Measurements from ENCODE around the gene GAS2L3. TPM values are rescaled to one million over a fixed set of nuclear protein-coding genes. Genes with fewer than 3 reads are reported as not detected.
"Not testable (repeated sequence)": the region's sequence is repeated elsewhere in the genome, so short reads cannot be mapped to it uniquely, and the experiment has no call there.

The GAS2L3 gene
- total RNA-seq, 1 donor from 2014 or later: 16.4 TPM

DNA sequence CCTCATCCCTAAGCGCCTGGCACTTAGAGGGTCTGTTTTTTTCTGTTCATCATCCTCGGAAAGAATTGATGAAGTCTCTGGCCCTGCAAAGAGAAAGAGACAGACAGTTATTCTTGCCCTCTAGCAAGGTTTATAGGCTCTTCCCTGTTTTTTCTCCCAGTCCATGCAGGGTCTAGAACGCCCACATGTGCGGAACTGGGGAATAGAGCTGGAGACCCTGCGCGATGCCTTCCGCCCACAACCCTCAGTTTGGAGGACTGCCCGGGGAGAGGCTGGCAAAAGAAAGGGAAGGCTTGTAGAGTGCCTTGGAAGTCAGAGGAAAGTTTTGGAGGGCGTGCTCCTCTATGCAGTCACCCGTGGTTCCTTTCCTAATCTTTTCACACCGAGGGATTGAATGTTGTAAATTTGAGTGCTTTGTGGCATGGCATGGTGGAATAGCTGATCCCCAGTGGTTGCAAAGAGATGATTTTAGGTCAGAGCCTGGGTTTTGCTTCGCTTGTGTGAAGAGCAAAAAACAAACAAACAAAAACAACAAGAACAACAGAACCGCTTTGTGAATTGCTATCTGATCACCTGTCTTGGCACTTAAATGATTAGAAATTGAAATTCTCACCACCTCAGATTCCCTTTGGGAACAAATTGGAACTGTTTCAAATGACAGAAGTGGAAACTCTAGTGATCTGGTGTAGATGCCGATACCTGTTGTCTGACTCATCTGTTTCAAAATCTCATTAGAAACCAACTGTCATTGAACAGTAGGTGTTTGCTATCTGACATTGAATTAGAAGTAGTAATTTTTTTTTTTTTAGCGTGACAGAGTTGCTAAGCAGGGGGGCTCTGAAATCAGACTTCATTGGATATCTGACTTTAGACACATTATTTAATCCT, 947 bp downstream of the GAS2L3 start:
- peak; percentile 36 for DNase-seq (ENCODE audit: low spot score)

- DNase-seq (ENCODE audit: low spot score): peak; percentile 32
Observed at GRCh38 chr12:100576331-100577036, 3.0 kb downstream of the GAS2L3 start.

GRCh38 chr12:100578923-100579322, 5.4 kb downstream of the GAS2L3 start:
- no peak for DNase-seq (ENCODE audit: low spot score)

- DNase-seq (ENCODE audit: low spot score): no peak
Observed at GRCh38 chr12:100579844-100580243, 6.4 kb downstream of the GAS2L3 start.

DNA sequence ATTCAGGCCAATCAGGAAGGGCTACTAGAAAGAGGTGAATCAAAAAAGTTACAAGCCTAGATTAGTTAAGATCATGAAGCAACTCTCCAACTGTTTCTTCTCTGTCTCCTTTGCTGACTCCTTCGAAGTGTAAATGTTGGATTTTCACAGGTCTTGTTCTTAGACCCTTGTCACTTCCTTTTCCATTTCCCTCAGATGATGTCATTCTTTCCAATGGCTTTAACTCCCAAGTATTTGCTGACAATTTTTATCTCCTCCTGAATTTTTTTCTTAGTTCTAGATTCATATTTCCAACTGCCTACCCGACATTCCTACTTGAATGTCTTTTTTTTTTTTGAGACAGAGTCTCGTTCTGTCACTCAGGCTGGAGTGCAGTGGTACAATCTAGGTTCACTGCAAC, 10.8 kb downstream of the GAS2L3 start:
- peak; percentile 8 for DNase-seq (ENCODE audit: low spot score)

GRCh38 chr12:100591979-100592378, 18.5 kb downstream of the GAS2L3 start:
- DNase-seq (ENCODE audit: low spot score): no peak

GRCh38 chr12:100593490-100593889, 20.0 kb downstream of the GAS2L3 start:
- DNase-seq (ENCODE audit: low spot score): no peak

DNA sequence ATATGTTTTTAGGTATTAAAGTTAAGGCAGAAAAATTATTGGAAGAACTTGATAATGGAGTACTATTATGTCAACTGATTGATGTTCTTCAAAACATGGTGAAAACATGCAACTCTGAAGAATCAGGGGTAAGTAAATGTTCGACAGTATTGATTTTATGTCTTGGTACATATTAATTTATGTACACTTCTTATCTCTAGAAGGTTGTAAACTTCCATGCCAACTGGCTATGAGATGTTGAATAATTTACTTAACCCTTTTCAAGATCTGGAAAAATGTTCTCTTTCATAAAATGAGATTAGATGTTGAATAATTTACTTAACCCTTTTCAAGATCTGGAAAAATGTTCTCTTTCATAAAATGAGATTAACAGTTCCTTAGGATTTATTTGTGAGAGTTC, 28.1 kb downstream of the GAS2L3 start:
- no peak for DNase-seq (ENCODE audit: low spot score)

GRCh38 chr12:100602997-100603396, 29.5 kb downstream of the GAS2L3 start:
- not testable (repeated sequence) for DNase-seq (ENCODE audit: low spot score)

DNA sequence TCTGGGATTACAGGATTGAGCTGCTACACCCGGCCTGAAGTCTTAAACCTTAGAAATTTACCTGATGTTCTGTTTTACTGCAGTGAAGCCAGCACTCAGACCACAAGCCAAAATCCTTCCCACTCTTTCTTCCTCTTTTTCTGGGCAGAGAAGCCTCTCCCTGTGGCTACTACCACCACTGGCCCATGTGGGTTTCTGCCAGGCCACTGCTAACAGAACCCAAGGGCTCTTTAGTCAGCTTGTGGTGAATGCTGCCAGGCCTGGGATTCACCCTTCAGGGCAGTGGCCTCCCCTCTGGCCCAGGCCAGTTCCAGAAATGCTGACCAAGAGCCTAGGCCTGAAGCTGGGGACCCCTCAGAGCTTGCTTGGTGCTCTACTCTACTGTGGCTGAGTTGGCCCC, 35.3 kb downstream of the GAS2L3 start:
- DNase-seq (ENCODE audit: low spot score): no peak

DNA sequence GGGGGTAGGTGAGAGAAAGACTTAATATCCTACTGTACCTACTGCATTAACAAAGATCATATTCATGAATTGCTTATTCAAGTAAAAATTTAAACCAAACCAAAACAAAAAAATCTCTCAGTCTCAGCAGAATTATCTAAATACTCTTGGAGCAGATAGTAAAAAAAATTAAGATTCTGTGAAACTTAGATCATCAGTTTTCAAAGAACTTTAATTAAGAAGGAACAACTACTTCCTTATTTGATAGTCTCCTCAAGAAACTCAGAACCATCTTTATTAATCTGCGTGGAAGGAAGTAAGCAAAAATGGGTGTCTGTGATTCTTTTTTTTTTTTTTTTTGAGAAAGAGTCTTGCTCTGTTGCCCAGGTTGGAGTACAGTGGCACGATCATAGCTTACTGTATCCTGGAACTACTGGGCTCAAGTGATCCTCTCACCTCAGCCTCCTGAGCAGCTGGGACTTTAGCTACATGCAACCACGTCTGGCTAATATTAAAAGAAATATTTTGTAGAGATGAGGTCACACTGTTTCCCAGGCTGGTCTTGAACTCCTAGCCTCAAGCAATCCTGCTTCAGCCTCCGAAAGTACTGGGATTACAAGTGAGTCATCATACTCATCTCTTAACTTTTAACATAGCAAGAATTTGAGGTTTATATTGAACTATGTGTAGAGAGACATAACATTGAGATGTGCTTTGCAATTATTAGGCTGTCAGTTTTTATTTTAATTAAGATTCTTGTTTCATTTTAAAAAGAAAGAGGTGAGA, 37.4 kb downstream of the GAS2L3 start:
- no peak for DNase-seq (ENCODE audit: low spot score)

GRCh38 chr12:100612606-100613005, 39.1 kb downstream of the GAS2L3 start:
- DNase-seq (ENCODE audit: low spot score): no peak

DNA sequence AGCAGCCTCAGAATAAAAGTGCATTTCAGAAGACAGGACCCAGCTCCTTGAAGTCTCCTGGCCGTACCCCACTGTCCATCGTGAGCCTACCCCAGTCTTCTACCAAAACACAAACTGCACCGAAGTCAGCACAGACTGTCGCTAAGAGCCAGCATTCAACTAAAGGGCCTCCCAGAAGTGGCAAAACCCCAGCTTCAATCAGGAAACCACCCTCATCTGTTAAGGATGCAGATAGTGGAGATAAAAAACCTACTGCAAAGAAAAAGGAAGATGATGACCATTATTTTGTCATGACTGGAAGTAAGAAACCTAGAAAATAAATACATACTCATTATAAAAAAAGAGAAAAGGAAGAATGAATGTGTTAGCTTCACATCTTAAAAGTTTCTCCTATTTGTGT, 51.1 kb downstream of the GAS2L3 start:
- DNase-seq (ENCODE audit: low spot score): no peak

DNA sequence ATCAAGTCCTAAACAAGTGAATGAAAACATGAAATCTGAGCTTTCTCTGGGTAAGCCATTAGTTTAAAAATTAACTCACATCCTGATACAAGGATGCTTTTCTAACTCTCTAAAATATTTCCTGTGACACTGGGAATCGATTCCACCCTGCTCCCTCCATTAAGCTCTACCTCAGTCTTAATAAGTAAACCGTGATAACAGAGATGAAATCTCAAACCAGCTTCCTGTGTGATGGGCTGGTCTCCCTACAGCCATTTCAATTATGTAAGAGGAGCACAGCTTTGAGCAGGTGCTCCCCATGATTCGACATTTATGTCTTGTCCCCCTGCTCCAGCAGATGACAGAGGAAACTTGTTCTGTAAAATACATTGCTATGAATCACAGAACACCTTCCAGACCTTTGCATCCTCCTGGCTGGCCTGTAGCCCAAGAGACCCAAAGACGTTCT, 59.0 kb downstream of the GAS2L3 start:
- no peak for DNase-seq (ENCODE audit: low spot score)

GRCh38 chr12:100633082-100633785, 59.8 kb downstream of the GAS2L3 start:
- not testable (repeated sequence) for DNase-seq (ENCODE audit: low spot score)

GRCh38 chr12:100643246-100643645, 69.8 kb downstream of the GAS2L3 start:
- DNase-seq (ENCODE audit: low spot score): no peak

DNA sequence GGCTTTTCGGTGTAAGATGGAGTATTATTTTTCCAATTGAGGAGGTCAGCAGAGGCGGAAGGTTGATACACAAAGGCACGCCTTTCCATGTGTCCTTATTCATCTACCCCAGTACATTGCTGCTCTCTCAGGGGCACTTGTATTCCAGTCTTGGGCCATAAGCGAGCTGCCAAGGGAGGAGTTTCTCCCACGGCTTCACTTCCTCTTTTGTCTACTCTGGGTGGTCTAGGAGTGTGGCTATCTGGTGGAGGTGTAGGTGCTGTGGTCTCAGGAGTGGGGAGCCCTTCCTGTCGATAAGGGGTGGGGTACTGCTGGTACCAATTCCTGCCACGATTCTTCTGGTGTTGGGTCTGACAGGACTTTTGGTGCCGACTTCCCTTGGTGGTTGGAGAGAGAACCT, 73.4 kb downstream of the GAS2L3 start:
- DNase-seq (ENCODE audit: low spot score): no peak

GRCh38 chr12:100651108-100651507, 77.6 kb downstream of the GAS2L3 start:
- DNase-seq (ENCODE audit: low spot score): no peak

GRCh38 chr12:100651694-100652093, 78.2 kb downstream of the GAS2L3 start:
- no peak for DNase-seq (ENCODE audit: low spot score)

DNA sequence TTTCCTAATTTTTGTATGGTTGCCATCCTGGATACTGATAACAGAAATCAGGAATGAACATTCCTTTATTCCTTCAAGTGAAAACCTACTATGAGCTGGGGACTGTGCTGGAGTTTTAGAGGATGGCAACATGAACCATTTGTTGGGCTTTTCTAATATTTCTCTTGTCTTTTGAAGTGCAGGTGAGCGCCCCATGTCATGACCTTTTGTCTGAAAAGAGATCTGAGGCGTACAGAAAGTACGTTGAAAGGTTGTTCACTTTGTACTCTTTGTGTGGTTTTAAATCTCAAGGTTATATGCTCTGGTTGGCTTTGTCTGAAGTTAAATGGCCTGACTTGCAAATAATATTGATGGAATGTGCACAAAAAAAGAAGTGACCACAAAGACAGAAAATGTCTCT, 79.0 kb downstream of the GAS2L3 start:
- DNase-seq (ENCODE audit: low spot score): no peak

DNA sequence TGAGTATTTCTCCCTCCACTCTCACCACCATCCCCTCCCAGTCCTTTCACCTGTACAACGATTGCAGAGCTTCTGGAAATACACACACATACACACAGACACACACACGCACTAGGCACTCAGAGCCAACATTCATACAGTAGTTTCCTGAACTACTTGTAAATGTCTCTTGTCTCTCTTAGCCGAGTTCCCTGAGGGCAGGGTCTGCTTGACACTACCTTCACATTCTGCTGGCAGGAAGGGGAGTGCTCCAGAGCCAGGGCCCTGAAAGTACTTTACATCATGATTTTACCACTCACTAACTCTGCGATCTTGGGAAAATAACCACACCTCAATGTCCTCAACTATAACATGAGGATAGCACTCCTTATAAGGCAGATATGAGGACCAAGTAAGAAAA, 82.7 kb downstream of the GAS2L3 start:
- DNase-seq (ENCODE audit: low spot score): no peak
